DMS153 treated with DMSO at 0.1 percent for 48 hours (cell line): ENCODE measurements around the gene UBE2Q1.
A peak's percentile ranks its signal among the peaks of the same experiment; 100 is the strongest.
"Not testable (repeated sequence)": the region's sequence is repeated elsewhere in the genome, so short reads cannot be mapped to it uniquely, and the experiment has no call there.

Source experiments
- DNase-seq: peaks from one replicate; lab custom pipeline; 2025; ENCODE audit not compliant: unreplicated experiment; lab: John Stamatoyannopoulos, UW

The UBE2Q1 gene

DNA sequence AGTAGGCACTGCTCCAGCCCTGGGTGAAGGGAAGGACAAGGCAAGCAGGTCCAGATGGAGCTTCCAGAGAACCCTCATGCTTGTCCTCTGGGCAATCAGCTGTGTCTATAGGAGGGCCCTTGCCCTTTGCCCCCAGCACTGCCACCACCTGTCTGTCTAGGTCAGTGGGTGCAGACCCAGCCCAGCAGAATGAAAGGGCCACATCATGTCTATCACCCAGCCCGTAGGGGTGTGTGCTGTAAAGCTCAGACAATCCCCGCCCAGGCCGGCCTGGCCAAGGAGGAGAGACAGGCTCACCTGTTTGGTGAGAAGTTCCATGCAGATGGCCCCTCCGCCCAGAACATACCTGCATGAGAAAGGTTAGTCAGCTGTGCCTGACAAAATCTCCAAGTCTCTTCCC, 7.0 kb downstream of the UBE2Q1 start:
- no peak for DNase-seq

DNA sequence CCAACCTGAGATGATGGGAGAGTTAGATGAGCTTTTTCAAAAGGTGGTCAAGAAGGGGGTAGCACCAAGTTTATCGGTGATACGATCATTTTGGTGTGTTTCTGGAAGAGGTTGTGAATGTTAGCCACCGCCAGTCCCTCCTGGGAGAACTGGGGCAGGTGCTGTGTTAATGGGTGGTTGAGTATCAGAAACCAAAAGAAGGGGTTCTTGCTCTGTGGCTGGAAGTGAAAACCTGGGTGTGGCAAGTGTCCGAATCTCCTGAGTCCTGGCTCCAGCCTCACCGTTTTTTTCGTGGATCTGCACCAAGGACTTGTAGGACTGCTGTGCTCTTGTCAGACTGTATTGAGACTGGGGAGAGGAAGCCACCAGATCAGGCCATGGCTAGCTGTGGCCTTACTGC, 7.8 kb downstream of the UBE2Q1 start:
- DNase-seq: no peak

DNA sequence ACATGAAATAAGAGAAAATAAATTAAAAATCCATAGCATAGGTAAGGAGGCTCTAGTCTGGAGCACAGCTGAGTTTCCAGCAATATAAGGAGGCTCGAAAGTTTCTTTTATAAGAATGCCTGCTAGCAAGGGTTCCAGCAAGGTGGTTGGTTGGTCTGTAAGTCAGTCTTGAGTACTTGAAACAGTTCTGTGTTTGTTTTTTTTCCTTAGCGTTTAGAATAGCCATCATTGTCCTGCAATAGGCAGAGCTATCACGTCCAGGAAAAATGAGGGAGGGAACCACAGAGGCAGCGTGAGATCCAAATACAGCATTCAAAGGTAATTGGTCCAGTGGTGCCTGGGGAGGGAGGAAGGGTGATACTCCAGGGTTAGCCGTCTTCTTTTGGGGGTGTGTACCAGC, 8.4 kb downstream of the UBE2Q1 start:
- no peak for DNase-seq

DNA sequence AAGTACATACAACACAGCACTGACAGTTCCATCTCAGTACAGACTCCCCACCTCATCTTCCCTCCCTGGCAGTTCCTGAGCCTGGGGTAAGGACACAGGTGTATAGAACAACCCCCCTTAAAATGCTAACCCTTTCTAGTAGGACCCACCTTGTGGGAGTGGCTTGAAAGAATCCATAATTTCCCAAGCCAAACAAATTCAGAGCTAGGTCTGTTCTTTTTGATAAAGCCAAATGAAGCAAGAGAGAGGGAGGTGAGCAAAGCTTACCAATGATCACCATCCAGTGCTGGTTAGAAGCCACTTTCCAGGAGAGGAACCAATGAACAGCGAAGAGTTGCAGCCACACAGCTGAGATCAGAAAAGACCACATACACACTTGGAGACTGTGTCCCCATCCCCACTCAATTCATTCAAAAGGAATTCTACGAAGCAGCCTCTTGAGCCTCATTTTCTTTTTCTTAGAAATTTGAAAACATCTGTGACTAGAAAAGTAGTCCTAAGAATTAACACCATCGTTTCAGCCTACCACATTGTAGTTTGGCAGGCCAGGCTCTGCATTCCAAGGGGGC, 9.2 kb downstream of the UBE2Q1 start:
- no peak for DNase-seq

DNA sequence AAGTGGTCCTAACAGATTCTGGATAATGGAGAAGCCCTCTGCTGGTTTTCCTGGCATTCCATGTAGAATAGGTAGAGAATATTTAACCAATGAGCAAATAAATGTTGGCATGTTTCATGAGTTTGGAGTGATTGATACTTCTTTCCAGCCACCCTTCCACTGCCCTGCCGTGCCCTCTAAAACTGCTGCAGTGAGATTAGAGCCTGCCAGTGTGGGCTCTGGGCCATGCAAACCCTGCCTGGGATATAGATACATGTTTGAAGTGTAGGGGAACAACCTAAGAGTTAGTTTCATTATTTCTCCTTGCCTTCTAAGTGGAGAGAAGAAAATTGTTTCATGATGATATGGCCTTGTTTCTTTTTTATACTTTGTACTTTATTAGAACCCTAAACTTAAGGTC, 10.4 kb downstream of the UBE2Q1 start:
- DNase-seq: no peak

DNA sequence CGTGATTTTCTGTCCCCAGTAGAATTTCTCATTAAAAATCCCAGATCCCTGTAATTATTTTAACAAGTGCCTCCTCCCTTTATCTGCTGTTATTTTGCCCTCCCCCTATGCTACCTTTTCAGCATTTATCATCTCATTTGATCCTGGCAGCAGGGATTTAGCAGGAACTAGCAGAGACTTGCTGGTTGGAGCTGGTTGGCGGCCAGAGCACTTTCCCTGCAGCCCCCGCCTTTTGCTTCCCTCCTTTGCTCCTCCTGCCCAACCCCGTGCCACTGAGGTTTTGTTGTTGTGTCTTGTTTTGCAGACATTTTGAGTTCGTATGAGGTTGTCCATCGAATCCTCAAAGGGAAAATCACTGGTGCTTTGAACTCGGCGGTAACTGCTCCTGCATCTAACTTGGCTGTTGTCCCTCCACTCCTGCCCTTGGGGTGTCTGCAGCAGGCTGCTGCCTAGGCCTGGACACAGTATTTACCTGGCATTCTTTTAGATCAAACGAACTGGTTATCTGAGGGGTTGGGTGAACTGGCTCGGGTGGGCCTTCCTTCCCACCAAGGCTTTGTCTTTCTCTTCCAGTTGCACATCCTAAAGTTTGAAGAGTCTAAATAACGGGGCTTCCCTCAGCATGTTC, 11.2 kb downstream of the UBE2Q1 start:
- DNase-seq: no peak

DNA sequence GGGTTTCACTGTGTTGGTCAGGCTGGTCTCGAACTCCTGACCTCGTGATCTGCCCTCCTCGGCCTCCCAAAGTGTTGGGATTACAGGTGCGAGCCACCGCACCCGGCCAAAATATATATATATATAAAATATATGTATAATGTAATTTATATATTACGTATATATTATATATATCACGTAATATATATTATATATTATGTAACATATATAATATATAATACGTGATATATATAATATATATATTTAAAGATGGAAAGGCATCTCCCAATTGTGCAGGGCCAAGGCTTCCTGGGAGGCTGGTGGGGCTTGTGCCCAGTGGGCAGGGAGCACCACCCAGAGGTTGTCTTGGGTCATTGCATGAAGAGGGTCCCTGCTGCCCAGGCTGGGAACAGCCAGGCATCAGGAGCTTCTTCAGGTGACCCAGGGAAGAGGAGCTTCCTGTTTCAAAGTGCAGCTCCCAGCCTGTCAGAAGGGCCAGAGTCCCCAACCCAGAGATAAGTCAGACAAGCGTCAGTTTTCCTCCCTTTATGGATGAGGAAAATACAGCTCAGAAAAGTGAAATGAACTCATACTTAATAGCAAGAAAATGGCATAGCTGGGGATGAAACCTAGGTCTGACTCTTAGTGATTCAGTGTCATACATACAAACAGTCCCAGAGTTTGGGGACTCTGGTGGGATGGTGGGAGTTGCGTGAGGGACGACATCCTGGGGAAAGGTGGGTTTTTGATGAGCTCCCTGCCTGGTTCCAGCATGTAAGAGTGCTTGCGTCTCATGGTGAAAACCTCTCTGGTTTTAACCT, 12.0 kb downstream of the UBE2Q1 start:
- peak; percentile 79 for DNase-seq

DNA sequence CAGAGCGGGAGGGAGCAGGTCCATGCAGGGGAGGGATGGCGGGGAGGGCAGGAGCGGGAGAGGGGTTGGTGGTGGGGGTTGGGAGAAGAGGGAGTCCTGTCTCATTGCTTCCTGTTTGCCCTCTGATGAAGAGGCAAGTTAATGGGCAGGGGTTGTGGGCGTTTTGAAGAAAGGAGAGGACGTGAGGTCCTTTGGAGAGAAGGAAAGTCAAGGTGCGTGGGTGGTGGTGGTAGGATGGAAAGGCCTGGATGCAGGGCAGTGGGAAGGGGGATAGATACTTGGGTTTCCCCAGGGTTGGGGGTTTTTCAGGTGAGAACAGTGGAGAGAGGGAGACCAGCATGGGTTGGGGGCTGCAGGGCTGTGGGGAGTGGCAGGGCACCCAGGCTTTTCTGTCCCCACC, 17.2 kb downstream of the UBE2Q1 start:
- DNase-seq: no peak

DNA sequence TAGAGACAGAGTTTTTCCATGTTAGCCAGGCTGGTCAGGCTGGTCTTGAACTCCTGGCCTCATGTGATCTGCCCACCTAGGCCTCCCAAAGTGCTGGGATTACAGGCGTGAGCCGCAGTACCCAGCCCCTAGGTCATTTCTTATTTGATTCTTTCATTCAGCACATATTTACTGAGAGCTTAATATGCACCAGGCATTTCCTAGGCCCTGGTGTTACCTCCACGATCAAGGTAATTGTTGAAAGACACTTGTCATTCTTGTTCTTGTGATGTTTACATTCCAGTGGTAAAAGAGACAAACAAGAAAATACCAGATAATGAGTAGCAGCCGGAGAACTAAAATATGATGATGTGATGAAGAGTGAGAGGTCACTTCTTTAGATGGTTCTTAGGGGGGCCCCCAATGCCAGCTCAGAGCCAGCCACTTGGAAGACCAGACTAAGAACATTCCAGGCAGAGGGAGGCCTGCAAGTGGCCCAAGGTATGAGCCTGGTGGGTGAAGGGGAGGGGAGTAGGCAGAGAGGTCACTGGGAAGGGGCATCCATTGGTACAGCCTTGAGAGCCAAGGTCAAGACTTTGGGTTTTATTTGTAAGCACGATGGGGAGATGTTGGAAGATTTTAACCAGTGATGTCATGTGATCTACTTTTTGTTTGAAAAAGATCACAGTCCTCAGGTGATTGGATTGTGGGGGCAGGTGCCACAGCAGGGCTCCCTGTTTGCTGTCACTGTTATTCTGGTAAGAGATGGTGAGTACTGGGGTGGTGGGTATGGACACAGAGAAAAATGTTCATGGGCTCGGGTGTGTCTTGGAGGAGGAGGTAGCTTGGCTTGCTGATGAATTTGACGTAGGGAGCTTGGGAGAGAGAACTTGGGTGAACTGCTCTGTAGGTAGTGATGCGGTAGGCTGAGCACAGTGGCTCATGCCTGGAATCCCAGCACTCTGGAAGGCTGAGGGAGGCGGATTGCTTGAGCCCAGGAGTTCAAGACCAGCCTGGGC, 18.7 kb downstream of the UBE2Q1 start:
- no peak for DNase-seq

DNA sequence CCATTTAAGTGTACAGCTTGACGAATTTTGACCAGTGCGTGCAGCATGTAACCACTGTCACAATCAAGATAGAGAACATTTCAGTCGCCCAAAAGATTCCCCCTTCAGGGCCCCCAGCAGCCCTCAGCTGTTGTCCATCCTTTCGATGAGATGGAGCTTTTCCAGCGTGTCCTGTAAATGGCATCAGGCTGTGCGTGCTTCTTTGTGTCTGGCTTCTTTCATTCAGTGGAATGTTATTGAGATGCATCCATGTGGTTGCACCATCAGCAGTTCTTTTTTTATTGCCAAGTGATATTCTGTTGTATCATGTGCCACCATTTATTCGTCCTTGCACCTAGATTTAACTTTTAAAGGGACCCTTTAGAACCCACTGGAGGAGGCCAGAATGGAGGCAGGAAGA, 21.9 kb downstream of the UBE2Q1 start:
- no peak for DNase-seq

DNA sequence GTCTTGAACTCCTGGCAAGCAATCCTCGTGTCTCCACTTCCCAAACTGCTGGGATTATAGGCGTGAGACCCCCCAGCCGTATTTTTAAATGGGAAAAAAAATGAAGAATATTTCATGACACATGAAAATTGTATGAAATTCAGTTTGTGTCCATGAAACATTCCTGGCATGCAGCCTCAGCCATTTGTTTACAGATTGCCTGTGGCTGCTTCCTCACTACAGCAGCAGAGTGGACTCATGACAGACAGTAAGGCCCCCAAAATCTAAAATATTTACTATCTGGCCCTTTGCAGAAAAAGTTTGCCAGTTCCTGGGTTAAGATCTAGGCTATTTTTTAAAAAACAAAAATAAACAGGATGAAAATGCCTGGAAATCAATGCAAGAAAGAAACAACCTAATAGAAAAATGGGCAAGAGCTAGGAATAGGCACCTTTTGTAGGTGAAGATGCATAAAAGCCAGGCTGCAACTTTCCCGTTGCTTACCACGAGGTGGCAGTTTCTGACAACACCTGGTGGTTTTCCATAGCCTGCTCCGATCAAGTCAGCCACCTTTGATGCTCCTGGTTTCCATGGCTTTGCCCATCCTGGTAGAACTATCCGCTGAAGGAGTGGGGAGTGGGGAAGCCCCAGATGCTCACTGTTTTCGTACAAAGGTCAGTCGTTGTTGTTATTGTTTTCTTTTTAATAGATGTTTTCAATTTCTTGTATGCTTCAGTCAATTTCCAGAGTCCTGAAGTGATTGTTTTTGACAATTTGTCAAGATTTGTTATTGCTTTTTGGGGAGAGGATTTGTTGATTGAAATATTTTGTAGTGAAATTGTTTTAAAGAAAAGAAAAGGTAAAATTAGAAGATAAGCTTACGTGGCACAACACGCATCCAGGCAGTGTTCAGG, 24.3 kb downstream of the UBE2Q1 start:
- DNase-seq: peak; percentile 52

DNA sequence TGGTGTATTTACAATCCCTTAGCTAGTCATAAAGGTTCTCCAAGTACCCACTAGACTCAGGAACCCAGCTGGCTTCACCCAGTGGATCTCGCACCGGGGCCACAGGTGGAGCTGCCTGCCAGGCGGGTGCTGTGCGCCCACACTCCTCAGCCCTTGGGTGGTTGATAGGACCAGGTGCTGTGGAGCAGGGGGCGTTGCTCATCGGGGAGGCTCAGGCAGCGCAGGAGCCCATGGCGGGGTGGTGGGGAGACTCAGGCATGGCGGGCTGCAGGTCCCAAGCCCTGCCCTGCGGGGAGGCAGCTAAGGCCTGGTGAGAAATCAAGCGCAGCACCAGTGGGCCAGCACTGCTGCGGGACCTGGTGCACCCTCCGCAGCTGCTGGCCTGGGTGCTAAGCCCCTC, 26.5 kb downstream of the UBE2Q1 start:
- not testable (repeated sequence) for DNase-seq

DNA sequence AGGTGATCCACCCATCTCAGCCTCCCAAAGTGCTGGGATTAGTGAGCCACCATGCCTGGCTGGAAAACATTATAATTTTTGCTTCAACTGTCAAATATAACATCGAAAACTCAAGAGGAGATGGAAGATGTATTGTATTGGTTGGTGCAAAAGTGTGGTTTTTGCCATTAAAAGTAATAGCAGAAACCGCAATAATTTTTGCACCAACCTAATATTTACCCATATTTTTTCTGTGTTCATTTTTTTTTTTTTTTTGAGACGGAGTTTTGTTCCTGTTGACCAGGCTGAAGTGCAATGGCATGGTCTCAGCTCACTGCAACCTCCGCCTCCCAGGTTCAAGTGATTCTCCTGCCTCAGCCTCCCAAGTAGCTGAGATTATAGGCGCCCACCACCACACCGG, 29.2 kb downstream of the UBE2Q1 start:
- DNase-seq: no peak

DNA sequence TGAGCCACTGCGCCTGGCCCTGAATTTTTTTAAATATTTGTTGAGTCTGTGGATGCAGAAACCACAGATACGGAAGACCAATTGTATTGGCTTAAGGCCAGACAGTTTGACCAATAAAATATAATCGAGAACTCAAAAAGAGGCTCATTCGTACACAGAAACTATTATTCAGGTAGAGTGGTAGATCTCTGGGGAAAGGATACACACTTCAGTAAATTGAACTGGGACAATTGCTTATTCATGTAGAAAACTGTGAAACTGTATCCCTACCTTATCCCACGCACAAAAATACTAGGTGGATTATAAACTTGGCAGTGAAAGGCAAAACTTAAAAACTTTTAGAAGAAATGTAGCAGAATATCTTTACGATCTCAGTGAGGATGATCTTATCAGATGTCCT, 31.3 kb downstream of the UBE2Q1 start:
- no peak for DNase-seq

DNA sequence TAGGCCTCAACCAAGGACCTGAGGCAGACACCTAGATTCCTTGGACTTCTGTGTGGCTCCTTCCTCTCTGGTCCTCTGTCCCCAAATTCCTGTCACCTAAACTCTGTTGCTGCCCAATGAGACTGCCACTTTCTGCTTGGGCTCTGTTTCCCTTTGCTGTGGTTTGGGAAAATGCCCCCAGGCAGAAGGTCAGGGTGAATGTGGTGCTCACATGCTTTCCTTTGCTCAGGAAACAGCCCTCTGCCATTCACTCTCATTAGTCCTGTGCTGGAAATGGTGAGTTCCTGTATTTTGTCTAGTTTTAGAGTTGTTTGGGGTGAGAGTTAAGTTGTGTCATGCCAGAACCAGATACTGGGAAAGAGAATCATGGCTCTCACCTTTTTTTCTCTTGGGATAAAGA, 33.6 kb downstream of the UBE2Q1 start:
- no peak for DNase-seq

DNA sequence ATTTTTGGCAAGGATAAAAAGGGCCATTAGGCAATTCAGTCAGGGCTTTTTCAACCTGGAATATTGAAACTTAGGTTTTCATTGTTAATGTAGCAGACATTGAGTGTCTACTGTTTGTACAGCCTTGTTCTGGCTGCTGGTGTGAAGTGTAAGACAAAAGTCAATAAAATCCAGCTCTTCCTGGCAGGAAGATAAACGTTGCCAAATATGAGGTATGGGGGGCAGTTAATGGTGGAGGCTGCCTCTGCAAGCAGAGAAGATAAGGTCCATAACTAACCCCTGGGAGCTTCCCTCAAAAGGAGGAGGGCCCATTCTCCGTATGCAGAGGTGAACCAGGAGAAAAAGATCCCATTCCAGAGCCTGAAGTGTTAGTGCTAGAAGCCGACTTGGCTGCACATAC, 36.8 kb downstream of the UBE2Q1 start:
- DNase-seq: peak; percentile 13

DNA sequence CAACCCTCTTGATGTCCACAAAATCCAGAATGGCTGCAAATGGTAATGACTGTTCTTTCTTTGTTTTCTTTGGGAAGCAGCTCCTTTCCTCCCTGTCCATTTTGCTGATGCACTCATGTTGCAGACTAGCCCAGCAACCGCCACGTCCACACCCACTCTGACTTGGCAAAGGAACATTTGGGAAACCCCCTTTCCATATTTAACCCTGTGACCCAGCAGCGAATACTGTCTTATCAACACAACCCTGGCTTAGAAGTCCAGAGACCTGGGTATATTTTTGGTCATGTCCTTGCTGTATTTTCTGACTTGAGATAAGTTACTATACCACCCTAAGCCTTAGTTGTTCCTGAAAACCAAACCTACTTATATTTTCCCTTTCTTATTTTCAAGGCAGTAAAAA, 38.1 kb downstream of the UBE2Q1 start:
- no peak for DNase-seq

DNA sequence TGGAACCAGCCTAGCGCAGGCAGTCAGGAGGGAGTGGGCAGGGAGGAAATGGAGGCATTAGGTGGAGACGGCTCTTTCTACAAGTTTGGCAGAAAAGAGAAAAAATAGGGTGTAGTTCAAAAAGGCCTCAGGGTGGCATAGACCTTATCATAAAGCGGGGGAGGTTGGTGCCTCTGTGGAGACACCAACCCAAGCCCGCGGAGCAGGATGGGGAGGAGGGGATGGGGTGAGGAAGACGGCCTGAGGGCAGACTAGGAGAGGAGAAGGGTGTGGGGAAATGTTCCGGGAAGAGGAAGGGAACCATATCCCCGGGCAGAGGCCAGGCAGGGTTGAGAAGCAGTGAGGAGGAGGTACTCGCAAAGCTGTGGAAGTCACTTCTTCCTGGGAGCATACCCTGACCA, 38.9 kb downstream of the UBE2Q1 start:
- no peak for DNase-seq

DNA sequence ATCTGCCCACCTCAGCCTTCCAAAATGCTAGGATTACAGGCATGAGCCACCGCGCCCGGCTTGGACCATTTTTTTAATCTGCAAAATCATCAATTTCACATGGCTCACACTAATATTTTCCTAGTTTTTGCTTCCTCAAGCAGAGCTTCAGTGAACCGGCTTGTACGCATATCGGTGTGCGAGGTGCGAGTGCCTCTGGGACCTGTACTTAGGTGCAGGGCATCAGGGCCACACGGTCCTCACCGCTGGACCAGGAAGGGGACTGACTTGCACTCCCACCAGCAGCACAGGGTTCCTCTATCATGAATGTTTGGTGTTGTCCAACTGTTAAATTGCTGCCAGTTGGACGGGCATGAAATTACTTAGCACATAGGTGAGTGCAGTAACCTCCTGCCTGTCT, 40.8 kb downstream of the UBE2Q1 start:
- no peak for DNase-seq

DNA sequence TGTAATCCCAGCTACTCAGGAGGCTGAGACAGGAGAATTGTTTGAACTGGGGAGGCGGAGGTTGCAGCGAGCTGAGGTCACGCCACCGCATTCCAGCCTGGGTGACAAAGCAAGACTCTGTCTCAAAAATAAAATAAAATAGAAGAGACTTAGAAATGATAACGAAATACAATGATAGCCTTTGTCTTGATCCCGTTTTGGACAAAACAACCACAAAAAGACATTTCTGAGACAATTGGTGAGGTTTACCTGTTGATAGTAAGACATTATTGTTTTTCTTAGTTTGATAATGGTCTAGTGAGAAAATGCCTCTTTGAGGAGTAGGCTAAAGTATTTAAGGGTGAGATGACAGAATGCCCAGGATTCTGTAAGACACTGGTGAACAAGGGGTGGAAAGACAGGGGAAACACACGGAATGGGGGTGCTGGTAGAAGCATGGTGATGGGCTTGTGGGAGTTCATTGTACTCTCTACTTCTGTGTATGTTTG, 44.4 kb downstream of the UBE2Q1 start:
- no peak for DNase-seq
